H1 (cell line): ENCODE measurements around the gene NHS. TPM values are rescaled to one million over a fixed set of nuclear protein-coding genes. Genes with fewer than 3 reads are reported as not detected.

ENCODE experiments used
- CTCF ChIA-PET: fragments of 300-600 bp; sonication (Branson Sonifier 250); formaldehyde crosslinking; loops from one replicate; lab custom pipeline; 2021; ENCODE audit not compliant: partially characterized antibody; lab: Charles Lee
- POLR2A ChIA-PET: fragments of 300-600 bp; sonication (Branson Sonifier 250); formaldehyde crosslinking; loops from one replicate; lab custom pipeline; 2021; ENCODE audit warnings: inconsistent platforms; ENCODE audit not compliant: partially characterized antibody; lab: Charles Lee
- DNase-seq, 2 experiments: peaks; one replicate each; pipeline versions ENCODE4 v3.0.0 to v3.0.0-alpha.2; 2010 to 2022; ENCODE audit warnings: low spot score in 2 of 2, low read depth in 1 of 2, mixed read lengths in 1 of 2
- FAIRE-seq: peaks from 2 replicates; lab custom pipeline; 2011; peaks lifted over from hg19 to GRCh38; lab: Jason Lieb, UNC
- H2AFZ ChIP-seq: 2 replicates; pipeline ENCODE4 v1.8.1; 2012; ENCODE audit warnings: low read length, inconsistent platforms
- H2AK5ac ChIP-seq: 2 replicates; pipeline ENCODE4 v1.6.1; 2013; ENCODE audit warnings: low read depth, low read length
- H2BK120ac ChIP-seq: replicated peaks from 2 replicates; pipeline ENCODE3; 2013; ENCODE audit warnings: low read depth, low read length, inconsistent platforms
- H2BK12ac ChIP-seq: 2 replicates; pipeline ENCODE4 v1.6.1; 2013; ENCODE audit warnings: low read depth, low read length
- H2BK15ac ChIP-seq: 2 replicates; pipeline ENCODE4 v1.6.1; 2013; ENCODE audit warnings: low read length
- H2BK20ac ChIP-seq: 2 replicates; pipeline ENCODE4 v1.6.1; 2013; ENCODE audit warnings: low read length
- H2BK5ac ChIP-seq: 2 replicates; pipeline ENCODE4 v1.6.1; 2013; ENCODE audit warnings: low read depth, low read length
- H3K14ac ChIP-seq: 2 replicates; pipeline ENCODE4 v1.6.1; 2013; ENCODE audit warnings: inconsistent platforms; ENCODE audit not compliant: insufficient read length
- H3K18ac ChIP-seq: 2 replicates; pipeline ENCODE4 v1.6.1; 2013; ENCODE audit warnings: low read length; ENCODE audit errors: extremely low read depth
- H3K23ac ChIP-seq: 2 replicates; pipeline ENCODE4 v1.6.1; 2013; ENCODE audit warnings: inconsistent platforms; ENCODE audit not compliant: insufficient read length
- H3K23me2 ChIP-seq: 2 replicates; pipeline ENCODE4 v1.6.1; 2013; ENCODE audit warnings: low read depth, low read length
- H3K27ac ChIP-seq: 2 replicates; pipeline ENCODE4 v1.6.1; 2011; ENCODE audit warnings: low read depth, low read length, inconsistent platforms
- H3K27me3 ChIP-seq, 4 experiments: replicated peaks in 1 of 4; 1 replicate in 1 of 4; 2 replicates in 3 of 4; pipeline versions ENCODE4 v1.6.1 to v1.8.1; 2011 to 2013; ENCODE audit warnings: low read length in 3 of 4, mild to moderate bottlenecking in 3 of 4, inconsistent platforms in 2 of 4, mixed read lengths in 2 of 4, moderate library complexity in 1 of 4; ENCODE audit not compliant: control insufficient read depth in 3 of 4, insufficient read depth in 3 of 4; ENCODE audit errors: extremely low read depth in 1 of 4
- H3K36me3 ChIP-seq, 4 experiments: 2 replicates each; pipeline versions ENCODE4 v1.6.1 to v1.8.1; 2011 to 2013; ENCODE audit warnings: mild to moderate bottlenecking in 4 of 4, low read length in 3 of 4, moderate library complexity in 2 of 4, control low read depth in 1 of 4, inconsistent platforms in 1 of 4; ENCODE audit not compliant: insufficient read depth in 4 of 4, control insufficient read depth in 2 of 4
- H3K4ac ChIP-seq: replicated peaks from 2 replicates; pipeline ENCODE3; 2013; ENCODE audit warnings: low read length, low read depth, mixed read lengths, inconsistent platforms; ENCODE audit not compliant: insufficient read length
- H3K4me1 ChIP-seq, 4 experiments: replicated peaks in 1 of 4; 1 replicate in 1 of 4; 2 replicates in 3 of 4; pipeline versions ENCODE4 v1.6.1 to v1.8.1; 2011 to 2013; ENCODE audit warnings: low read length in 3 of 4, inconsistent platforms in 2 of 4, mixed read lengths in 1 of 4; ENCODE audit not compliant: insufficient read depth in 4 of 4, control insufficient read depth in 3 of 4
- H3K4me2 ChIP-seq, 2 experiments: 2 replicates each; pipeline versions ENCODE4 v1.6.1 to v1.8.1; 2011 to 2013; ENCODE audit warnings: low read depth in 2 of 2, low read length in 2 of 2, control low read depth in 1 of 2, inconsistent platforms in 1 of 2, mild to moderate bottlenecking in 1 of 2; ENCODE audit not compliant: insufficient read depth in 1 of 2
- H3K4me3 ChIP-seq, 4 experiments: fragments of 200-600, 300-600 bp in 1 of 4; sonication (generic), shearing (Covaris generic), sonication (Bioruptor Twin) in 1 of 4; 2 replicates each; pipeline versions ENCODE4 v1.5.1 to v1.8.1; 2011 to 2016; ENCODE audit warnings: low read length in 4 of 4, low read depth in 3 of 4, control low read depth in 2 of 4, inconsistent platforms in 2 of 4, mild to moderate bottlenecking in 2 of 4, mixed read lengths in 1 of 4, moderate library complexity in 1 of 4; ENCODE audit not compliant: insufficient read depth in 2 of 4; ENCODE audit errors: extremely low read depth in 1 of 4
- H3K56ac ChIP-seq: replicated peaks from 2 replicates; pipeline ENCODE3; 2013; ENCODE audit warnings: low read depth, mild to moderate bottlenecking, mixed read lengths, low read length, inconsistent platforms; ENCODE audit not compliant: insufficient read length
- H3K79me1 ChIP-seq: 2 replicates; pipeline ENCODE4 v1.6.1; 2013; ENCODE audit warnings: low read depth, low read length, control low read depth
- H3K79me2 ChIP-seq, 2 experiments: 2 replicates each; pipeline versions ENCODE4 v1.6.1 to v1.8.1; 2012 to 2013; ENCODE audit warnings: low read length in 2 of 2, mild to moderate bottlenecking in 2 of 2, inconsistent platforms in 1 of 2; ENCODE audit not compliant: insufficient read depth in 2 of 2, control insufficient read depth in 1 of 2
- H3K9ac ChIP-seq, 4 experiments: replicated peaks in 1 of 4; 1 replicate in 1 of 4; 2 replicates in 3 of 4; pipeline versions ENCODE4 v1.6.1 to v1.8.1; 2011 to 2013; ENCODE audit warnings: low read depth in 3 of 4, low read length in 3 of 4, control low read depth in 2 of 4, mild to moderate bottlenecking in 2 of 4, moderate library complexity in 2 of 4, inconsistent platforms in 1 of 4; ENCODE audit errors: extremely low read depth in 1 of 4
- H3K9me3 ChIP-seq, 2 experiments: 2 replicates each; pipeline versions ENCODE4 v1.6.1 to v1.8.1; 2012 to 2013; ENCODE audit warnings: mild to moderate bottlenecking in 2 of 2, moderate library complexity in 2 of 2, control low read depth in 1 of 2, inconsistent platforms in 1 of 2, low read depth in 1 of 2, low read length in 1 of 2, mixed read lengths in 1 of 2; ENCODE audit not compliant: insufficient read depth in 2 of 2
- H4K20me1 ChIP-seq, 2 experiments: replicated peaks in 1 of 2; 2 replicates each; pipeline versions ENCODE3 to v1.8.1; 2011 to 2013; ENCODE audit warnings: inconsistent platforms in 2 of 2, low read length in 2 of 2, mild to moderate bottlenecking in 1 of 2; ENCODE audit not compliant: insufficient read depth in 2 of 2, control insufficient read depth in 1 of 2
- H4K5ac ChIP-seq: 2 replicates; pipeline ENCODE4 v1.6.1; 2013; ENCODE audit warnings: low read length, low read depth, mixed read lengths, inconsistent platforms; ENCODE audit not compliant: insufficient read length
- H4K8ac ChIP-seq: 2 replicates; pipeline ENCODE4 v1.8.0; 2013; ENCODE audit warnings: mild to moderate bottlenecking, moderate library complexity, low read length, inconsistent platforms; ENCODE audit not compliant: insufficient read depth; ENCODE audit errors: extremely low read depth
- H4K91ac ChIP-seq: replicated peaks from 2 replicates; pipeline ENCODE3; 2013; ENCODE audit warnings: low read length, mixed read lengths, inconsistent platforms; ENCODE audit not compliant: insufficient read length
- BCL11A ChIP-seq, 2 experiments: IDR thresholded peaks; one replicate each; pipeline ENCODE4 v1.6.1; 2011; ENCODE audit warnings: low read depth in 2 of 2, low read length in 2 of 2, mild to moderate bottlenecking in 2 of 2
- CBX8 ChIP-seq: fragments of 300-800, 300-1000 bp; sonication (generic); IDR thresholded peaks from 2 replicates; pipeline ENCODE4 v1.7.1; 2016; ENCODE audit warnings: low read depth, low read length, borderline replicate concordance
- CHD1 ChIP-seq: IDR thresholded peaks from 2 replicates; pipeline ENCODE4 v1.6.1; 2012; ENCODE audit warnings: low read depth, low read length, improper control_type of control experiment
- E2F6 ChIP-seq: IDR thresholded peaks from 2 replicates; pipeline ENCODE4 v1.6.1; 2012; ENCODE audit warnings: inconsistent platforms
- EGR1 ChIP-seq: IDR thresholded peaks from 2 replicates; pipeline ENCODE4 v1.6.1; 2011; ENCODE audit warnings: low read depth, low read length, borderline replicate concordance
- JUN ChIP-seq: IDR thresholded peaks from 2 replicates; pipeline ENCODE4 v1.6.1; 2011; ENCODE audit warnings: low read depth, mild to moderate bottlenecking, improper control_type of control experiment, low read length
- KDM5A ChIP-seq: fragments of 200-600 bp; IDR thresholded peaks from 2 replicates; pipeline ENCODE4 v1.7.1; 2012; ENCODE audit warnings: mild to moderate bottlenecking, low read length, inconsistent platforms, mixed read lengths
- MAFK ChIP-seq: IDR thresholded peaks from 2 replicates; pipeline ENCODE4 v1.6.1; 2012; ENCODE audit warnings: low read depth, mild to moderate bottlenecking, improper control_type of control experiment, low read length
- RXRA ChIP-seq: IDR thresholded peaks from 2 replicates; pipeline ENCODE4 v1.6.1; 2011; ENCODE audit warnings: low read depth, mild to moderate bottlenecking, low read length, moderate library complexity; ENCODE audit not compliant: insufficient read depth
- SP4 ChIP-seq: IDR thresholded peaks from 2 replicates; pipeline ENCODE4 v1.6.1; 2012; ENCODE audit warnings: low read length, inconsistent platforms
- TCF12 ChIP-seq: IDR thresholded peaks from 2 replicates; pipeline ENCODE4 v1.6.1; 2011; ENCODE audit warnings: low read depth, mild to moderate bottlenecking, low read length
- YY1 ChIP-seq: IDR thresholded peaks from 2 replicates; pipeline ENCODE4 v1.6.1; 2011; ENCODE audit warnings: low read depth, mild to moderate bottlenecking, low read length
- ZNF274 ChIP-seq: IDR thresholded peaks from 2 replicates; pipeline ENCODE4 v1.7.0; 2012; ENCODE audit warnings: low read length, borderline replicate concordance; ENCODE audit errors: extremely low read depth
- WGBS, 2 experiments: shearing (Covaris generic) in 1 of 2; methylation state at CpG; one replicate each; pipeline versions ENCODE4 v1.1.6 to v1.1.7; 2013 to 2015; ENCODE audit warnings: low lambda C conversion rate in 2 of 2, mixed read lengths in 2 of 2, inconsistent platforms in 1 of 2, low coverage in 1 of 2, missing lambda C conversion rate in 1 of 2; ENCODE audit not compliant: insufficient replicate concordance in 2 of 2, insufficient coverage in 1 of 2, insufficient read length in 1 of 2; ENCODE audit errors: extremely low coverage in 1 of 2, missing lambda C conversion rate in 1 of 2; 5-methylcytosine and 5-hydroxymethylcytosine counted together
- polyA plus RNA-seq, 7 experiments: library from polyadenylated mRNA; depleted of rRNA in 3 of 7; stranded (reverse) in 5 of 7; unstranded in 2 of 7; fragments of >200 nt in 5 of 7; fragments of 200-250 nt in 2 of 7; gene quantifications; 1 replicate in 5 of 7; 2 replicates in 1 of 7; 4 replicates in 1 of 7; pipeline versions ENCODE4 v1.2.1 to v1.2.3, GENCODE V29; 2011 to 2013; ENCODE audit warnings: missing spikeins in 2 of 7, mixed read lengths in 2 of 7
- total RNA-seq: library from RNA; stranded (reverse); fragmentation: NEBNext Ultra II Directional; extraction: Animal tissue kit (Norgen Biotek cat#: 25700); gene quantifications from 2 replicates; pipeline ENCODE4 v1.2.1, GENCODE V29; 2021

NHS gene
- total and polyA plus RNA-seq, 2 of the 8 experiments (the other 6 are each of a cell fraction or from before 2014, with no cell fraction given), result 2.2 to 6.7 TPM

DNA sequence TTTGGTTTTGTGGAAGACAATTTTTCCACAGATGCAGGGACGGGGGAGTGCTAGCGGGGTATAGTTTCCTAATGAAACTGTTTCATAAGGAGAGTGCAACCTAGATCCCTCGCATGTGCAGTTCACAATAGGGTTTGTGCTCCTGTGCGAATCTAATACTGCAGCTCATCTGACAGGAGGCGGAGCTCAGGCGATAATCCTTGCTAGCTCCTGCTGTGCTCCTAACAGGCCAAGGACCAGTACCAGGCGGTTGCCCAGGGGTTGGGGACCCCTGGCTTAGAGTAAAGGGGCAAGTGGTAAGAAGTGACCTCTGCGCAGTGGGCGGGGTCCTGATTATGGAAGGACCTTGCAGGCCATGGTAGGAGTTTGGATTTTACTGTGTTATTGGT lies 366.1 kb downstream of the NHS start:
- no peak overlapping the region for H3K56ac ChIP-seq
- H3K9me3 ChIP-seq, result no peaks in the 10 kb centered on the region
- no peaks in the 10 kb centered on the region for H3K79me2 ChIP-seq
- DNase-seq, result no peak
- H3K23ac ChIP-seq, result no peak overlapping the region
- ChIA-PET POLR2A (no interaction called here), CTCF (no interaction called here)
- FAIRE-seq, result no peak
- no peak overlapping the region for H2BK15ac ChIP-seq
- H3K4me1 ChIP-seq, result peaks cover 0 to 2% (median 0%) of the 10 kb centered on the region in 4 experiments; a peak in 1 of 7 replicates
- H3K4ac ChIP-seq, result no peak overlapping the region
- H3K14ac ChIP-seq, result no peak overlapping the region
- H3K4me2 ChIP-seq, result no peak overlapping the region
- H2BK5ac ChIP-seq, result no peak overlapping the region
- no peak overlapping the region for H2AFZ ChIP-seq
- no peak overlapping the region for H2BK12ac ChIP-seq
- H2AK5ac ChIP-seq, result no peak overlapping the region
- H3K36me3 ChIP-seq, result no peaks in the 10 kb centered on the region
- no peaks in the 10 kb centered on the region for H3K79me1 ChIP-seq
- H4K91ac ChIP-seq, result no peak overlapping the region
- H4K5ac ChIP-seq, result no peak overlapping the region
- no peak overlapping the region for H2BK120ac ChIP-seq
- 83% methylated on average over 6 of the region's 9 CpGs; no CpG with 5 or more reads in 1 of the 2 experiments for WGBS, 2 experiments
- H3K27ac ChIP-seq, result no peak overlapping the region
- H4K8ac ChIP-seq, result no peak overlapping the region
- H4K20me1 ChIP-seq, result peaks cover 0 to 2% of the 10 kb centered on the region in 2 experiments
- H2BK20ac ChIP-seq, result no peak overlapping the region
- no peak overlapping the region for H3K9ac ChIP-seq
- H3K4me3 ChIP-seq, result no peak overlapping the region
- H3K23me2 ChIP-seq, result peaks cover 2% of the 10 kb centered on the region; the same call in 1 of the 2 replicates
- H3K27me3 ChIP-seq, result peaks cover 0 to 16% (median 8%) of the 10 kb centered on the region in 4 experiments; a peak in 5 of 7 replicates
- H3K18ac ChIP-seq, result no peak overlapping the region
- TF ChIP-seq SP4, result no peak
- TF ChIP-seq MAFK, result no peak
- no peak for TF ChIP-seq JUN
- TF ChIP-seq CBX8, result no peak
- TF ChIP-seq E2F6, result no peak
- TF ChIP-seq YY1, result no peak
- TF ChIP-seq CHD1, result no peak
- TF ChIP-seq RXRA, result no peak
- TF ChIP-seq EGR1, result no peak
- no peak for TF ChIP-seq TCF12
- TF ChIP-seq ZNF274, result no peak
- TF ChIP-seq KDM5A, result no peak
- TF ChIP-seq BCL11A (IDR thresholded peaks at IDR 0.05; ENCODE audit: low read depth in 2 of 2, low read length in 2 of 2), result no peak
